Hepatocyte (in vitro differentiated cells): ENCODE results near the gene ZNF3.

Experiments used
- EZH2phosphoT487 ChIP-seq: fragments of 200-600 bp; sonication (generic); IDR thresholded peaks from one replicate; pipeline ENCODE4 v1.6.1; 2018; ENCODE audit warnings: antibody characterized with exemption, mild to moderate bottlenecking, low read depth, moderate library complexity; ENCODE audit not compliant: unreplicated experiment, severe bottlenecking
- TF ChIP-seq, protein P1 (sequence below): fragments of 200-600 bp; sonication (generic); IDR thresholded peaks from 2 replicates; pipeline ENCODE4 v1.5.1; 2016; ENCODE audit warnings: antibody characterized with exemption, mild to moderate bottlenecking; ENCODE audit not compliant: poor library complexity

DNA sequence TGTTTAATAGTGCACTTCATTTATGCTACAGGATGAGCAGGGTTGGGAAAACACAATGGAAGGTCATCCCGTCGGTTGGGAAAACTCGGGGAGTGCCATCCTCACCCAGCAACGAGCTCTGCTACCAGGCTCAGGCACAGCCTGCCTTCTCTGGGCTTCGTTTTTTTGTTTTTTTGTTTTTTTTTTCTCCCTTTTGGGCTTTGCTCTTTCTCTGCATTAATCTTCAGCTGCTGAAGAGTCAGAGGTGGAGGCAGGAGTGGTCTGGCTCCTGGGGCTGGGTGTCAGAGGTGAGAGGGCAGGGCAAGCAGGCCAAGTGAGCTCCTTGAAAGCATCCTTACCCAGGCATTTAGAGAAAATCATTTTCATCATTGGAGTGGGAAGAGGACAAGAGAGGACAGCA, 11.5 kb downstream of the ZNF3 start:
- TF ChIP-seq EZH2phosphoT487, result no peak
- TF ChIP-seq, protein P1, sequence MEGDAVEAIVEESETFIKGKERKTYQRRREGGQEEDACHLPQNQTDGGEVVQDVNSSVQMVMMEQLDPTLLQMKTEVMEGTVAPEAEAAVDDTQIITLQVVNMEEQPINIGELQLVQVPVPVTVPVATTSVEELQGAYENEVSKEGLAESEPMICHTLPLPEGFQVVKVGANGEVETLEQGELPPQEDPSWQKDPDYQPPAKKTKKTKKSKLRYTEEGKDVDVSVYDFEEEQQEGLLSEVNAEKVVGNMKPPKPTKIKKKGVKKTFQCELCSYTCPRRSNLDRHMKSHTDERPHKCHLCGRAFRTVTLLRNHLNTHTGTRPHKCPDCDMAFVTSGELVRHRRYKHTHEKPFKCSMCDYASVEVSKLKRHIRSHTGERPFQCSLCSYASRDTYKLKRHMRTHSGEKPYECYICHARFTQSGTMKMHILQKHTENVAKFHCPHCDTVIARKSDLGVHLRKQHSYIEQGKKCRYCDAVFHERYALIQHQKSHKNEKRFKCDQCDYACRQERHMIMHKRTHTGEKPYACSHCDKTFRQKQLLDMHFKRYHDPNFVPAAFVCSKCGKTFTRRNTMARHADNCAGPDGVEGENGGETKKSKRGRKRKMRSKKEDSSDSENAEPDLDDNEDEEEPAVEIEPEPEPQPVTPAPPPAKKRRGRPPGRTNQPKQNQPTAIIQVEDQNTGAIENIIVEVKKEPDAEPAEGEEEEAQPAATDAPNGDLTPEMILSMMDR, result no peak
